ENCODE measurements around the gene MADCAM1.
A peak's percentile ranks its signal among the peaks of the same experiment; 100 is the strongest.

MADCAM1 gene

GRCh38 chr19:455851-456546 lies 40.3 kb upstream of the MADCAM1 start:
- 91% methylated on average over 31 of the region's 31 CpGs for WGBS
- Histone ChIP-seq H3K23ac (ENCODE audit: low read length in 2 of 2) (no peak overlapping the region), H2BK15ac (ENCODE audit: low read depth, poor library complexity, severe bottlenecking) (no peak overlapping the region), H2BK5ac (ENCODE audit: low read depth, low read length, poor library complexity, severe bottlenecking) (no peak overlapping the region), H3K79me1 (replicated peaks; ENCODE audit: low read length, poor library complexity, severe bottlenecking) (no peaks in the 10 kb centered on the region), H2BK12ac (ENCODE audit: low read length in 2 of 2) (no peak overlapping the region), H2AK5ac (ENCODE audit: low read length, severe bottlenecking) (no peak overlapping the region), H3K27me3 (ENCODE audit: control insufficient read depth in 1 of 2, insufficient read depth in 1 of 2, low read length in 2 of 2) (peaks cover 0 to 18% of the 10 kb centered on the region in 2 experiments), H3K4me1 (ENCODE audit: control insufficient read depth, insufficient read depth, low read depth, low read length) (peaks cover 10% of the 10 kb centered on the region), H2BK120ac (ENCODE audit: low read depth, low read length) (no peak overlapping the region), H3K9me3 (ENCODE audit: control insufficient read depth, low read length) (no peaks in the 10 kb centered on the region), H3K14ac (ENCODE audit: low read length in 2 of 2) (no peak overlapping the region), H3K18ac (ENCODE audit: low read depth in 1 of 2, low read length in 2 of 2) (no peak overlapping the region), H2AFZ (ENCODE audit: low read depth, low read length) (no peak overlapping the region), H3K4me3 (ENCODE audit: insufficient read depth in 1 of 2, low read depth in 1 of 2, low read length in 2 of 2) (no peak overlapping the region), H4K91ac (ENCODE audit: low read length) (no peak overlapping the region), H3K4ac (ENCODE audit: low read depth in 1 of 2, low read length in 2 of 2) (no peak overlapping the region), H3K4me2 (ENCODE audit: low read length, poor library complexity, severe bottlenecking) (no peak overlapping the region), H3K36me3 (ENCODE audit: control insufficient read depth in 1 of 2, insufficient read depth in 2 of 2, low read depth in 1 of 2, low read length in 2 of 2) (no peaks in the 10 kb centered on the region), H4K8ac (ENCODE audit: low read length) (no peak overlapping the region), H3K27ac (ENCODE audit: low read length, poor library complexity, severe bottlenecking) (no peak overlapping the region), H3K9ac (ENCODE audit: low read length) (no peak overlapping the region)
- DNase-seq: no peak

GRCh38 chr19:456547-457110 lies 39.7 kb upstream of the MADCAM1 start:
- no peak overlapping the region for H4K91ac ChIP-seq (ENCODE audit: low read length)
- 91% methylated on average over 18 of the region's 18 CpGs for WGBS
- H2AK5ac ChIP-seq (ENCODE audit: low read length, severe bottlenecking): no peak overlapping the region
- H2BK15ac ChIP-seq (ENCODE audit: low read depth, poor library complexity, severe bottlenecking): no peak overlapping the region
- no peak overlapping the region for H4K8ac ChIP-seq (ENCODE audit: low read length)
- H3K4ac ChIP-seq (ENCODE audit: low read depth in 1 of 2, low read length in 2 of 2): no peak overlapping the region
- no peak overlapping the region for H2BK5ac ChIP-seq (ENCODE audit: low read depth, low read length, poor library complexity, severe bottlenecking)
- DNase-seq: no peak
- H3K9me3 ChIP-seq (ENCODE audit: control insufficient read depth, low read length): no peaks in the 10 kb centered on the region
- H3K4me1 ChIP-seq (ENCODE audit: control insufficient read depth, insufficient read depth, low read depth, low read length): peaks cover 15% of the 10 kb centered on the region
- H2AFZ ChIP-seq (ENCODE audit: low read depth, low read length): no peak overlapping the region
- H3K4me3 ChIP-seq (ENCODE audit: insufficient read depth in 1 of 2, low read depth in 1 of 2, low read length in 2 of 2): no peak overlapping the region
- H3K79me1 ChIP-seq (replicated peaks; ENCODE audit: low read length, poor library complexity, severe bottlenecking): no peaks in the 10 kb centered on the region
- H3K18ac ChIP-seq (ENCODE audit: low read depth in 1 of 2, low read length in 2 of 2): no peak overlapping the region
- H3K23ac ChIP-seq (ENCODE audit: low read length in 2 of 2): no peak overlapping the region
- H3K9ac ChIP-seq (ENCODE audit: low read length): no peak overlapping the region
- no peaks in the 10 kb centered on the region for H3K36me3 ChIP-seq (ENCODE audit: control insufficient read depth in 1 of 2, insufficient read depth in 2 of 2, low read depth in 1 of 2, low read length in 2 of 2)
- H3K27me3 ChIP-seq (ENCODE audit: control insufficient read depth in 1 of 2, insufficient read depth in 1 of 2, low read length in 2 of 2): peaks cover 0 to 24% of the 10 kb centered on the region in 2 experiments
- H3K14ac ChIP-seq (ENCODE audit: low read length in 2 of 2): no peak overlapping the region
- no peak overlapping the region for H3K4me2 ChIP-seq (ENCODE audit: low read length, poor library complexity, severe bottlenecking)
- no peak overlapping the region for H2BK120ac ChIP-seq (ENCODE audit: low read depth, low read length)
- H3K27ac ChIP-seq (ENCODE audit: low read length, poor library complexity, severe bottlenecking): no peak overlapping the region
- H2BK12ac ChIP-seq (ENCODE audit: low read length in 2 of 2): no peak overlapping the region

- no peak overlapping the region for H3K14ac ChIP-seq (ENCODE audit: low read length in 2 of 2)
- peaks cover 7 to 32% of the 10 kb centered on the region in 2 experiments for H3K27me3 ChIP-seq (ENCODE audit: control insufficient read depth in 1 of 2, insufficient read depth in 1 of 2, low read length in 2 of 2)
- H2AK5ac ChIP-seq (ENCODE audit: low read length, severe bottlenecking): no peak overlapping the region
- no peak overlapping the region for H3K23ac ChIP-seq (ENCODE audit: low read length in 2 of 2)
- no peaks in the 10 kb centered on the region for H3K79me1 ChIP-seq (replicated peaks; ENCODE audit: low read length, poor library complexity, severe bottlenecking)
- DNase-seq: no peak
- H4K91ac ChIP-seq (ENCODE audit: low read length): no peak overlapping the region
- no peak overlapping the region for H3K9ac ChIP-seq (ENCODE audit: low read length)
- no peaks in the 10 kb centered on the region for H3K36me3 ChIP-seq (ENCODE audit: control insufficient read depth in 1 of 2, insufficient read depth in 2 of 2, low read depth in 1 of 2, low read length in 2 of 2)
- H3K4me2 ChIP-seq (ENCODE audit: low read length, poor library complexity, severe bottlenecking): no peak overlapping the region
- no peak overlapping the region for H2AFZ ChIP-seq (ENCODE audit: low read depth, low read length)
- no peak overlapping the region for H3K18ac ChIP-seq (ENCODE audit: low read depth in 1 of 2, low read length in 2 of 2)
- H3K4me1 ChIP-seq (ENCODE audit: control insufficient read depth, insufficient read depth, low read depth, low read length): peaks cover 22% of the 10 kb centered on the region
- H3K4me3 ChIP-seq (ENCODE audit: insufficient read depth in 1 of 2, low read depth in 1 of 2, low read length in 2 of 2): no peak overlapping the region
- no peak overlapping the region for H4K8ac ChIP-seq (ENCODE audit: low read length)
- H2BK5ac ChIP-seq (ENCODE audit: low read depth, low read length, poor library complexity, severe bottlenecking): no peak overlapping the region
- no peak overlapping the region for H2BK12ac ChIP-seq (ENCODE audit: low read length in 2 of 2)
- 97% methylated on average over 30 of the region's 30 CpGs for WGBS
- no peaks in the 10 kb centered on the region for H3K9me3 ChIP-seq (ENCODE audit: control insufficient read depth, low read length)
- no peak overlapping the region for H3K4ac ChIP-seq (ENCODE audit: low read depth in 1 of 2, low read length in 2 of 2)
- H2BK120ac ChIP-seq (ENCODE audit: low read depth, low read length): no peak overlapping the region
- H3K27ac ChIP-seq (ENCODE audit: low read length, poor library complexity, severe bottlenecking): no peak overlapping the region
- no peak overlapping the region for H2BK15ac ChIP-seq (ENCODE audit: low read depth, poor library complexity, severe bottlenecking)
These were observed 38.6 kb upstream of the MADCAM1 start for GRCh38 chr19:457636-458035.

GRCh38 chr19:458091-459042 lies 37.9 kb upstream of the MADCAM1 start:
- Histone ChIP-seq H4K8ac (ENCODE audit: low read length) (no peak overlapping the region), H3K27ac (ENCODE audit: low read length, poor library complexity, severe bottlenecking) (no peak overlapping the region), H3K9ac (ENCODE audit: low read length) (no peak overlapping the region), H2AK5ac (ENCODE audit: low read length, severe bottlenecking) (no peak overlapping the region), H3K36me3 (ENCODE audit: control insufficient read depth in 1 of 2, insufficient read depth in 2 of 2, low read depth in 1 of 2, low read length in 2 of 2) (no peaks in the 10 kb centered on the region), H3K23ac (ENCODE audit: low read length in 2 of 2) (no peak overlapping the region), H4K91ac (ENCODE audit: low read length) (no peak overlapping the region), H2BK5ac (ENCODE audit: low read depth, low read length, poor library complexity, severe bottlenecking) (no peak overlapping the region), H2BK12ac (ENCODE audit: low read length in 2 of 2) (peak overlapping the region in 1 of 2 experiments; percentile 15), H3K27me3 (ENCODE audit: control insufficient read depth in 1 of 2, insufficient read depth in 1 of 2, low read length in 2 of 2) (peaks cover 8 to 32% of the 10 kb centered on the region in 2 experiments), H3K18ac (ENCODE audit: low read depth in 1 of 2, low read length in 2 of 2) (no peak overlapping the region), H3K9me3 (ENCODE audit: control insufficient read depth, low read length) (no peaks in the 10 kb centered on the region), H2AFZ (ENCODE audit: low read depth, low read length) (no peak overlapping the region), H3K4ac (ENCODE audit: low read depth in 1 of 2, low read length in 2 of 2) (no peak overlapping the region), H3K14ac (ENCODE audit: low read length in 2 of 2) (no peak overlapping the region), H3K79me1 (replicated peaks; ENCODE audit: low read length, poor library complexity, severe bottlenecking) (no peaks in the 10 kb centered on the region), H3K4me2 (ENCODE audit: low read length, poor library complexity, severe bottlenecking) (no peak overlapping the region), H2BK15ac (ENCODE audit: low read depth, poor library complexity, severe bottlenecking) (no peak overlapping the region), H3K4me3 (ENCODE audit: insufficient read depth in 1 of 2, low read depth in 1 of 2, low read length in 2 of 2) (no peak overlapping the region), H2BK120ac (ENCODE audit: low read depth, low read length) (no peak overlapping the region), H3K4me1 (ENCODE audit: control insufficient read depth, insufficient read depth, low read depth, low read length) (peaks cover 24% of the 10 kb centered on the region)
- WGBS: 98% methylated on average over 74 of the region's 89 CpGs
- DNase-seq: no peak
